H9 (cell line): ENCODE results near the gene MAST4. TPM values are rescaled to one million over a fixed set of nuclear protein-coding genes. Genes with fewer than 3 reads are reported as not detected.

ENCODE experiments used
- DNase-seq: peaks from one replicate; pipeline ENCODE4 v3.0.0-alpha.2; 2017
- H2AFZ ChIP-seq: one replicate; pipeline ENCODE4 v1.6.1; 2013; ENCODE audit warnings: mild to moderate bottlenecking, low read length, control low read depth, moderate library complexity
- H2AK5ac ChIP-seq: 2 replicates; pipeline ENCODE4 v1.6.1; 2013; ENCODE audit warnings: low read length, control low read depth, mixed read lengths; ENCODE audit not compliant: insufficient read length
- H2BK120ac ChIP-seq: one replicate; pipeline ENCODE4 v1.6.1; 2013; ENCODE audit warnings: low read depth, mild to moderate bottlenecking, low read length, control low read depth, inconsistent platforms; ENCODE audit not compliant: poor library complexity, severe bottlenecking
- H2BK12ac ChIP-seq: 2 replicates; pipeline ENCODE4 v1.6.1; 2013; ENCODE audit warnings: low read length, control low read depth, mixed read lengths, low read depth; ENCODE audit not compliant: insufficient read length
- H2BK15ac ChIP-seq: 2 replicates; pipeline ENCODE4 v1.6.1; 2013; ENCODE audit warnings: low read depth, low read length, control low read depth
- H2BK20ac ChIP-seq: one replicate; pipeline ENCODE4 v1.6.1; 2013; ENCODE audit warnings: low read depth, mild to moderate bottlenecking, low read length, control low read depth, inconsistent platforms; ENCODE audit not compliant: poor library complexity, severe bottlenecking
- H2BK5ac ChIP-seq: 2 replicates; pipeline ENCODE4 v1.6.1; 2013; ENCODE audit warnings: low read length, control low read depth, mixed read lengths; ENCODE audit not compliant: insufficient read length
- H3K14ac ChIP-seq: 2 replicates; pipeline ENCODE4 v1.6.1; 2013; ENCODE audit warnings: low read length, control low read depth; ENCODE audit not compliant: insufficient read depth
- H3K18ac ChIP-seq: 2 replicates; pipeline ENCODE4 v1.6.1; 2013; ENCODE audit warnings: low read depth, mild to moderate bottlenecking, mixed read lengths, low read length, control low read depth; ENCODE audit not compliant: insufficient read length
- H3K23ac ChIP-seq: 2 replicates; pipeline ENCODE4 v1.6.1; 2013; ENCODE audit warnings: low read length, control low read depth, mixed read lengths, low read depth; ENCODE audit not compliant: insufficient read length
- H3K23me2 ChIP-seq: 2 replicates; pipeline ENCODE4 v1.6.1; 2013; ENCODE audit warnings: low read depth, mild to moderate bottlenecking, mixed read lengths, low read length, control low read depth; ENCODE audit not compliant: insufficient read length, poor library complexity, severe bottlenecking
- H3K27ac ChIP-seq: 2 replicates; pipeline ENCODE4 v1.5.1; 2013; ENCODE audit warnings: low read length, control low read depth, mixed read lengths, low read depth; ENCODE audit not compliant: insufficient read length
- H3K27me3 ChIP-seq: 2 replicates; pipeline ENCODE4 v1.6.1; 2013; ENCODE audit warnings: low read length, control low read depth, inconsistent platforms; ENCODE audit not compliant: insufficient read depth
- H3K4ac ChIP-seq: 2 replicates; pipeline ENCODE4 v1.6.1; 2013; ENCODE audit warnings: low read depth, mild to moderate bottlenecking, control low read depth, inconsistent platforms, low read length, moderate library complexity
- H3K4me1 ChIP-seq: 2 replicates; pipeline ENCODE4 v1.6.1; 2013; ENCODE audit warnings: low read length, control low read depth, inconsistent platforms; ENCODE audit not compliant: insufficient read depth
- H3K4me2 ChIP-seq: 2 replicates; pipeline ENCODE4 v1.6.1; 2013; ENCODE audit warnings: low read length, control low read depth, mixed read lengths; ENCODE audit not compliant: insufficient read length, insufficient read depth
- H3K56ac ChIP-seq: 2 replicates; pipeline ENCODE4 v1.6.1; 2013; ENCODE audit warnings: low read depth, mild to moderate bottlenecking, mixed read lengths, low read length, control low read depth; ENCODE audit not compliant: insufficient read length
- H3K79me1 ChIP-seq: 2 replicates; pipeline ENCODE4 v1.6.1; 2013; ENCODE audit warnings: low read depth, mild to moderate bottlenecking, moderate library complexity, low read length, control low read depth, inconsistent platforms; ENCODE audit not compliant: insufficient read depth, poor library complexity, severe bottlenecking
- H3K79me2 ChIP-seq: 2 replicates; pipeline ENCODE4 v1.6.1; 2013; ENCODE audit warnings: low read length, control low read depth, inconsistent platforms; ENCODE audit not compliant: insufficient read depth
- H3K9ac ChIP-seq: 2 replicates; pipeline ENCODE4 v1.6.1; 2013; ENCODE audit warnings: low read length, control low read depth, mixed read lengths; ENCODE audit not compliant: insufficient read length; ENCODE audit errors: extremely low read depth
- H3K9me3 ChIP-seq: one replicate; pipeline ENCODE4 v1.6.1; 2013; ENCODE audit warnings: low read depth, low read length, inconsistent platforms; ENCODE audit not compliant: control insufficient read depth
- H3T11ph ChIP-seq: one replicate; pipeline ENCODE4 v1.6.1; 2013; ENCODE audit warnings: mild to moderate bottlenecking, low read length, control low read depth, inconsistent platforms
- H4K20me1 ChIP-seq: one replicate; pipeline ENCODE4 v1.6.1; 2013; ENCODE audit not compliant: control insufficient read depth, insufficient read length, insufficient read depth
- H4K5ac ChIP-seq: 2 replicates; pipeline ENCODE4 v1.6.1; 2013; ENCODE audit warnings: low read depth, mild to moderate bottlenecking, mixed read lengths, low read length, control low read depth; ENCODE audit not compliant: insufficient read length
- H4K8ac ChIP-seq: replicated peaks from 2 replicates; pipeline ENCODE4 v1.6.1; 2013; ENCODE audit warnings: low read length, control low read depth, mixed read lengths, low read depth; ENCODE audit not compliant: insufficient read length
- H4K91ac ChIP-seq: 2 replicates; pipeline ENCODE4 v1.6.1; 2013; ENCODE audit warnings: low read depth, mild to moderate bottlenecking, moderate library complexity, mixed read lengths, low read length, control low read depth; ENCODE audit not compliant: insufficient read length
- H3K27ac Mint-ChIP-seq, 3 experiments: 2 replicates in 2 of 3; 3 replicates in 1 of 3; pipeline ENCODE4 v1.8.0; 2020 to 2021; ENCODE audit warnings: mixed read lengths in 3 of 3, mild to moderate bottlenecking in 1 of 3, moderate library complexity in 1 of 3
- H3K27me3 Mint-ChIP-seq: 2 replicates; pipeline ENCODE4 v1.8.0; 2021; ENCODE audit warnings: low read depth, mild to moderate bottlenecking, moderate library complexity, mixed read lengths
- H3K36me3 Mint-ChIP-seq, 3 experiments: 2 replicates in 2 of 3; 3 replicates in 1 of 3; pipeline ENCODE4 v1.8.0; 2020 to 2021; ENCODE audit warnings: low read depth in 3 of 3, mixed read lengths in 3 of 3; ENCODE audit not compliant: insufficient read depth in 1 of 3
- H3K4me1 Mint-ChIP-seq, 2 experiments: 2 replicates each; pipeline ENCODE4 v1.8.0; 2020; ENCODE audit warnings: mixed read lengths in 2 of 2
- H3K4me3 Mint-ChIP-seq, 2 experiments: 2 replicates in 1 of 2; 3 replicates in 1 of 2; pipeline ENCODE4 v1.8.0; 2020 to 2021; ENCODE audit warnings: mild to moderate bottlenecking in 2 of 2, mixed read lengths in 2 of 2, moderate library complexity in 1 of 2
- H3K9me3 Mint-ChIP-seq, 2 experiments: 2 replicates in 1 of 2; 3 replicates in 1 of 2; pipeline ENCODE4 v1.8.0; 2020; ENCODE audit warnings: mild to moderate bottlenecking in 2 of 2, mixed read lengths in 2 of 2, moderate library complexity in 1 of 2
- WGBS: extraction: QIAGEN DNeasy Blood & Tissue Kit; methylation state at CpG from one replicate; pipeline ENCODE4 v1.1.7; 2013; ENCODE audit warnings: missing lambda C conversion rate, low lambda C conversion rate, mixed read lengths; ENCODE audit not compliant: insufficient read length; ENCODE audit errors: extremely low coverage; 5-methylcytosine and 5-hydroxymethylcytosine counted together
- total RNA-seq: library from RNA; stranded (reverse); gene quantifications from 2 replicates; pipeline ENCODE4 v1.2.1, GENCODE V29; 2021
- TF ChIP-seq, protein P1 (sequence below): fragments of 200-600 bp; sonication (generic); conservative IDR thresholded peaks from 3 replicates; pipeline ENCODE4 v1.8.0; 2021; ENCODE audit warnings: antibody characterized with exemption, mild to moderate bottlenecking

MAST4 gene
- total RNA-seq, 1 experiment from 2014 or later = 3.7 TPM

DNA sequence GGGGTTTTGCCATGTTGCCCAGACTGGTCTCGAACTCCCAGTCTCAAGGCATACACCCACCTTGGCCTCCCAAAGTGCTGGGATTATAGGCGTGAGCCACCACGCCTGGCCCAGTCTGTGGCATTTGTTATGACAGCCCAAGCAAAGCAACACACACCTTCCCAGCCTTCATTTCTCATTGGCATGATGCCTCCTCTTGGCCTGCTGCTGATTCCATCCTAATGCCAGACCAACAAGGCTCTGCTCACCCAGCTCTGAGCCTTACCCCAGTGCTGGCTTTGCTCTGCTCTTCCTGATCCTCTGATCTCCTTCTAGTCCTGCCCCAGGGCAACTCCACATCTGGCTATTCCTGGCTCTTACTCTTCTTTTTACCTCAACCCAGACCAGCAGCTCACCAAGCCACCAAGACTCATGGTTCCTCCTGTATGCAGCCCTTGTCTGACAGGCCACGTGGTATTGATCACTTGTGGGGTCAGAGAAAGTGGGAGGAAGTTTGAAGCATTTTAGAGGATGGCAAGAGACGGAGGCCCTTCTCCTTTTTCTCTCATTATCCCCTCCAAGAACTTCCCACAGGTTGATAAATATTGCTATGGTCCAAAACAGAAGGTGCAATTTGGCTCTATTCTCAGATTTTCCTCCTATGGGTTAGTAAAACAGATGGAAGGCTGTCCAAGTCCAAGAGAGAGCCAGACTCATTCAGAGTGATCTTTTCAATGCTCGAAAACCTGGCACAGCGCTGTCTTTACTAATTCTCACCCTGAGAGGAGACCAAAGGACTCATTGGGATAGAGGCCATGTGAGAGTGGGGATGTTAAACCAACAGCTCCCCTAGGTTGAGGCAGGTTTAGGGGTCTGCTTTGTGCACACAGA lies 599.4 kb downstream of the MAST4 start:
- H2BK5ac ChIP-seq = no peak overlapping the region
- no peak overlapping the region for H3T11ph ChIP-seq
- no peak overlapping the region for H4K8ac ChIP-seq
- no peak overlapping the region for H3K9ac ChIP-seq
- no peaks in the 10 kb centered on the region for H3K79me2 ChIP-seq
- peaks cover 13 to 14% of the 10 kb centered on the region in 2 experiments for H3K4me1 Mint-ChIP-seq
- WGBS = no CpG with 5 or more reads among the region's 7 CpGs
- no peak overlapping the region for H3K27ac ChIP-seq
- H2AK5ac ChIP-seq = no peak overlapping the region
- no peak overlapping the region for H2BK20ac ChIP-seq
- H3K4me2 ChIP-seq = no peak overlapping the region
- no peak overlapping the region for H3K4ac ChIP-seq
- H3K27me3 Mint-ChIP-seq = no peaks in the 10 kb centered on the region; the same call in 1 of the 2 replicates
- no peaks in the 10 kb centered on the region for H3K9me3 ChIP-seq
- no peak overlapping the region for H4K91ac ChIP-seq
- no peak overlapping the region for H3K18ac ChIP-seq
- peaks cover 11 to 16% of the 10 kb centered on the region in 2 experiments for H3K9me3 Mint-ChIP-seq
- no peaks in the 10 kb centered on the region for H4K20me1 ChIP-seq
- no peak overlapping the region for H2BK120ac ChIP-seq
- no peaks in the 10 kb centered on the region for H3K27me3 ChIP-seq
- TF ChIP-seq, protein P1, sequence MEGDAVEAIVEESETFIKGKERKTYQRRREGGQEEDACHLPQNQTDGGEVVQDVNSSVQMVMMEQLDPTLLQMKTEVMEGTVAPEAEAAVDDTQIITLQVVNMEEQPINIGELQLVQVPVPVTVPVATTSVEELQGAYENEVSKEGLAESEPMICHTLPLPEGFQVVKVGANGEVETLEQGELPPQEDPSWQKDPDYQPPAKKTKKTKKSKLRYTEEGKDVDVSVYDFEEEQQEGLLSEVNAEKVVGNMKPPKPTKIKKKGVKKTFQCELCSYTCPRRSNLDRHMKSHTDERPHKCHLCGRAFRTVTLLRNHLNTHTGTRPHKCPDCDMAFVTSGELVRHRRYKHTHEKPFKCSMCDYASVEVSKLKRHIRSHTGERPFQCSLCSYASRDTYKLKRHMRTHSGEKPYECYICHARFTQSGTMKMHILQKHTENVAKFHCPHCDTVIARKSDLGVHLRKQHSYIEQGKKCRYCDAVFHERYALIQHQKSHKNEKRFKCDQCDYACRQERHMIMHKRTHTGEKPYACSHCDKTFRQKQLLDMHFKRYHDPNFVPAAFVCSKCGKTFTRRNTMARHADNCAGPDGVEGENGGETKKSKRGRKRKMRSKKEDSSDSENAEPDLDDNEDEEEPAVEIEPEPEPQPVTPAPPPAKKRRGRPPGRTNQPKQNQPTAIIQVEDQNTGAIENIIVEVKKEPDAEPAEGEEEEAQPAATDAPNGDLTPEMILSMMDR = no peak
- no peak overlapping the region for H3K56ac ChIP-seq
- H3K79me1 ChIP-seq = no peaks in the 10 kb centered on the region
- peaks cover 5 to 17% (median 7%) of the 10 kb centered on the region in 3 experiments; a peak in 6 of 7 replicates for H3K36me3 Mint-ChIP-seq
- no peak overlapping the region for H4K5ac ChIP-seq
- H3K27ac Mint-ChIP-seq = no peak overlapping the region
- no peak overlapping the region for H3K4me3 Mint-ChIP-seq
- H2AFZ ChIP-seq = no peak overlapping the region
- H3K14ac ChIP-seq = no peak overlapping the region
- no peak for DNase-seq
- H3K23me2 ChIP-seq = no peaks in the 10 kb centered on the region
- no peak overlapping the region for H2BK15ac ChIP-seq
- no peak overlapping the region for H3K23ac ChIP-seq
- no peak overlapping the region for H2BK12ac ChIP-seq
- H3K4me1 ChIP-seq = peaks cover 4% of the 10 kb centered on the region; the same call in 1 of the 2 replicates
